ENCODE data around the gene RCSD1.

RCSD1 gene

GRCh38 chr1:167623951-167624350 is 6.1 kb upstream of the RCSD1 start:
- peaks cover under 1% of the 10 kb centered on the region for H3K79me2 ChIP-seq (ENCODE audit: control insufficient read depth, low read length)
- peaks cover 98% of the 10 kb centered on the region for H3K4me1 ChIP-seq (ENCODE audit: control insufficient read depth, low read length)
- no peak overlapping the region; the same call in 1 of the 2 replicates for H3K4me2 ChIP-seq (ENCODE audit: low read length)
- TF ChIP-seq CTCF (IDR thresholded peaks at IDR 0.05; ENCODE audit: low read depth, low read length, poor library complexity, severe bottlenecking) (no peak), EZH2phosphoT487 (IDR thresholded peaks at IDR 0.05; ENCODE audit: borderline replicate concordance, low read length) (no peak)
- no peaks in the 10 kb centered on the region for H4K20me1 ChIP-seq (ENCODE audit: control insufficient read depth, insufficient read depth, low read depth, low read length)
- H3K9me2 ChIP-seq (replicated peaks; ENCODE audit: control insufficient read depth, low read length), result no peaks in the 10 kb centered on the region
- peaks cover 46% of the 10 kb centered on the region for H3F3A ChIP-seq (ENCODE audit: control insufficient read depth, insufficient read depth)
- H3K27me3 ChIP-seq (ENCODE audit: control insufficient read depth, low read length), result no peaks in the 10 kb centered on the region
- no peak overlapping the region for H3K27ac ChIP-seq (ENCODE audit: low read depth, low read length)
- peaks cover 11% of the 10 kb centered on the region; the same call in 1 of the 2 replicates for H3K36me3 ChIP-seq (ENCODE audit: control insufficient read depth, low read length)
- H3K4me3 ChIP-seq (ENCODE audit: low read length), result no peak overlapping the region
- H3K9me3 ChIP-seq (ENCODE audit: control insufficient read depth, insufficient read depth, low read length), result peaks cover 4% of the 10 kb centered on the region; the same call in 1 of the 2 replicates

GRCh38 chr1:167625040-167625823 is 4.8 kb upstream of the RCSD1 start:
- peaks cover 13% of the 10 kb centered on the region for H3K79me2 ChIP-seq (ENCODE audit: control insufficient read depth, low read length)
- TF ChIP-seq EZH2phosphoT487 (IDR thresholded peaks at IDR 0.05; ENCODE audit: borderline replicate concordance, low read length), result no peak
- no peak for TF ChIP-seq CTCF (IDR thresholded peaks at IDR 0.05; ENCODE audit: low read depth, low read length, poor library complexity, severe bottlenecking)
- H3K4me2 ChIP-seq (ENCODE audit: low read length), result peak overlapping the region; percentile 46
- no peaks in the 10 kb centered on the region for H4K20me1 ChIP-seq (ENCODE audit: control insufficient read depth, insufficient read depth, low read depth, low read length)
- H3K9me2 ChIP-seq (replicated peaks; ENCODE audit: control insufficient read depth, low read length), result no peaks in the 10 kb centered on the region
- H3K4me1 ChIP-seq (ENCODE audit: control insufficient read depth, low read length), result peaks cover 95% of the 10 kb centered on the region
- peak overlapping the region; percentile 65 for H3K27ac ChIP-seq (ENCODE audit: low read depth, low read length)
- peaks cover 47% of the 10 kb centered on the region for H3F3A ChIP-seq (ENCODE audit: control insufficient read depth, insufficient read depth)
- H3K4me3 ChIP-seq (ENCODE audit: low read length), result peak overlapping the region; percentile 18; the same call in 1 of the 2 replicates
- peaks cover 12% of the 10 kb centered on the region for H3K36me3 ChIP-seq (ENCODE audit: control insufficient read depth, low read length)
- no peaks in the 10 kb centered on the region for H3K27me3 ChIP-seq (ENCODE audit: control insufficient read depth, low read length)
- peaks cover 4% of the 10 kb centered on the region; the same call in 1 of the 2 replicates for H3K9me3 ChIP-seq (ENCODE audit: control insufficient read depth, insufficient read depth, low read length)

DNA sequence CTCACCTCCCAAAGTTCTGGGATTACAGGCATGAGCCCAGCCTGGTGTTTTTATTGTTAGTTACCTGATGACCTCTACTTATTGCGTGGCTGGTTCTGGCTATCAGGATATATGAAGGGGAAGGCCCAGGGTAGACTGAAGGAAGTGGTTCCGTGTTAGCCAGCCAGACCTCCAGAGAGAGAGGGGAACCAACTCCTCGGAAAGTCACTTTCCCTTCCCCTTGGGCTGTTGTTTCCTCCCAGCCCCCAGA is 2.5 kb upstream of the RCSD1 start:
- H3K4me2 ChIP-seq (ENCODE audit: low read length), result peak overlapping the region; percentile 91
- H3K4me3 ChIP-seq (ENCODE audit: low read length), result peak overlapping the region; percentile 85
- peaks cover 43% of the 10 kb centered on the region for H3F3A ChIP-seq (ENCODE audit: control insufficient read depth, insufficient read depth)
- peaks cover 36% of the 10 kb centered on the region for H3K36me3 ChIP-seq (ENCODE audit: control insufficient read depth, low read length)
- peaks cover 6% of the 10 kb centered on the region; the same call in 1 of the 2 replicates for H4K20me1 ChIP-seq (ENCODE audit: control insufficient read depth, insufficient read depth, low read depth, low read length)
- no peak for TF ChIP-seq CTCF (IDR thresholded peaks at IDR 0.05; ENCODE audit: low read depth, low read length, poor library complexity, severe bottlenecking)
- no peak for TF ChIP-seq EZH2phosphoT487 (IDR thresholded peaks at IDR 0.05; ENCODE audit: borderline replicate concordance, low read length)
- H3K27ac ChIP-seq (ENCODE audit: low read depth, low read length), result peak overlapping the region; percentile 98
- no peaks in the 10 kb centered on the region for H3K9me2 ChIP-seq (replicated peaks; ENCODE audit: control insufficient read depth, low read length)
- peaks cover 4% of the 10 kb centered on the region; the same call in 1 of the 2 replicates for H3K9me3 ChIP-seq (ENCODE audit: control insufficient read depth, insufficient read depth, low read length)
- H3K27me3 ChIP-seq (ENCODE audit: control insufficient read depth, low read length), result no peaks in the 10 kb centered on the region
- H3K4me1 ChIP-seq (ENCODE audit: control insufficient read depth, low read length), result peaks cover 88% of the 10 kb centered on the region
- H3K79me2 ChIP-seq (ENCODE audit: control insufficient read depth, low read length), result peaks cover 36% of the 10 kb centered on the region

Measured in DOHH2 (cell line).